ENCODE results near the gene PHOSPHO1.
A peak's percentile ranks its signal among the peaks of the same experiment; 100 is the strongest.

Gene PHOSPHO1

GRCh38 chr17:49242813-49243212 lies 12.2 kb upstream of the PHOSPHO1 start:
- no peak for DNase-seq (ENCODE audit: low read depth, low spot score)

- no peak for DNase-seq (ENCODE audit: low read depth, low spot score)
Measured at GRCh38 chr17:49241692-49242397, 11.3 kb upstream of the PHOSPHO1 start.

- no peak for DNase-seq (ENCODE audit: low read depth, low spot score)
Measured at GRCh38 chr17:49241040-49241439, 10.5 kb upstream of the PHOSPHO1 start.

- DNase-seq (ENCODE audit: low read depth, low spot score): no peak
Measured at GRCh38 chr17:49240619-49241018, 10.0 kb upstream of the PHOSPHO1 start.

- DNase-seq (ENCODE audit: low read depth, low spot score): no peak
Measured at GRCh38 chr17:49239963-49240362, 9.4 kb upstream of the PHOSPHO1 start.

GRCh38 chr17:49235896-49236295 lies 5.3 kb upstream of the PHOSPHO1 start:
- no peak for DNase-seq (ENCODE audit: low read depth, low spot score)

- DNase-seq (ENCODE audit: low read depth, low spot score): no peak
Measured at GRCh38 chr17:49234509-49235080, 4.0 kb upstream of the PHOSPHO1 start.

GRCh38 chr17:49231563-49231894 lies 942 bp upstream of the PHOSPHO1 start:
- DNase-seq (ENCODE audit: low read depth, low spot score): no peak

- no peak for DNase-seq (ENCODE audit: low read depth, low spot score)
Measured at GRCh38 chr17:49229805-49230600, 584 bp downstream of the PHOSPHO1 start.

GRCh38 chr17:49229076-49229804 lies 1.3 kb downstream of the PHOSPHO1 start:
- no peak for DNase-seq (ENCODE audit: low read depth, low spot score)

GRCh38 chr17:49227436-49228261 lies 2.9 kb downstream of the PHOSPHO1 start:
- DNase-seq (ENCODE audit: low read depth, low spot score): peak; percentile 80

- no peak for DNase-seq (ENCODE audit: low read depth, low spot score)
Measured at GRCh38 chr17:49226771-49227435, 3.7 kb downstream of the PHOSPHO1 start.

- no peak for DNase-seq (ENCODE audit: low read depth, low spot score)
Measured at GRCh38 chr17:49225554-49226236, 4.9 kb downstream of the PHOSPHO1 start.

- no peak for DNase-seq (ENCODE audit: low read depth, low spot score)
Measured at GRCh38 chr17:49224997-49225337, 5.6 kb downstream of the PHOSPHO1 start.

GRCh38 chr17:49224198-49224996 lies 6.2 kb downstream of the PHOSPHO1 start:
- DNase-seq (ENCODE audit: low read depth, low spot score): peak; percentile 21

- peak; percentile 49 for DNase-seq (ENCODE audit: low read depth, low spot score)
Measured at GRCh38 chr17:49223517-49224197, 6.9 kb downstream of the PHOSPHO1 start.

- DNase-seq (ENCODE audit: low read depth, low spot score): no peak
Measured at GRCh38 chr17:49223168-49223516, 7.4 kb downstream of the PHOSPHO1 start.

- no peak for DNase-seq (ENCODE audit: low read depth, low spot score)
Measured at GRCh38 chr17:49219987-49220386, 10.6 kb downstream of the PHOSPHO1 start.
